ENCODE results near the gene ADIPOR1.

DNA sequence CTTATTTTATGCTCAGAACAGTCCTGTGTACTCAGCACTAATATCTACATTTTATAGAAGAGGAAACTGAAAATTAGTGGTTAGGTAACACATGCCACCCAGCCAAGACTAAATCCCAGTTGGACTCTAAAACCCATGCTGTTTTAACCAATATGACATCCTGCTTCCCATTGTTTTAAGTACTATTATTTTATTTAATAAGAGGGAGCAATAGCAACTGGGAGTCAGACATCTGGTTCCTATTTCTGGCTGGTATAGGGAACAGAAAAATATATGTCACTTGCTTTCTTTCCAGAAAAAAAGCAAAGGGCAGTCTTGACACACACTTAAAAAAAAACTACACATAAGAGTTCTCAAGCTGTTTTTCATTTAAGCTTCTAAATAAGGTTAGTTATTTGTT is 43.0 kb downstream of the ADIPOR1 start:
- TF ChIP-seq, protein P1, sequence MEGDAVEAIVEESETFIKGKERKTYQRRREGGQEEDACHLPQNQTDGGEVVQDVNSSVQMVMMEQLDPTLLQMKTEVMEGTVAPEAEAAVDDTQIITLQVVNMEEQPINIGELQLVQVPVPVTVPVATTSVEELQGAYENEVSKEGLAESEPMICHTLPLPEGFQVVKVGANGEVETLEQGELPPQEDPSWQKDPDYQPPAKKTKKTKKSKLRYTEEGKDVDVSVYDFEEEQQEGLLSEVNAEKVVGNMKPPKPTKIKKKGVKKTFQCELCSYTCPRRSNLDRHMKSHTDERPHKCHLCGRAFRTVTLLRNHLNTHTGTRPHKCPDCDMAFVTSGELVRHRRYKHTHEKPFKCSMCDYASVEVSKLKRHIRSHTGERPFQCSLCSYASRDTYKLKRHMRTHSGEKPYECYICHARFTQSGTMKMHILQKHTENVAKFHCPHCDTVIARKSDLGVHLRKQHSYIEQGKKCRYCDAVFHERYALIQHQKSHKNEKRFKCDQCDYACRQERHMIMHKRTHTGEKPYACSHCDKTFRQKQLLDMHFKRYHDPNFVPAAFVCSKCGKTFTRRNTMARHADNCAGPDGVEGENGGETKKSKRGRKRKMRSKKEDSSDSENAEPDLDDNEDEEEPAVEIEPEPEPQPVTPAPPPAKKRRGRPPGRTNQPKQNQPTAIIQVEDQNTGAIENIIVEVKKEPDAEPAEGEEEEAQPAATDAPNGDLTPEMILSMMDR (IDR thresholded peaks at IDR 0.05) = no peak
- TF ChIP-seq POLR2AphosphoS5 (IDR thresholded peaks at IDR 0.05) (no peak), POLR2A (IDR thresholded peaks at IDR 0.05) (no peak)

Measured in suprapubic skin (tissue), 4 donors.